Measurements from ENCODE around the gene EID2. TPM values are rescaled to one million over a fixed set of nuclear protein-coding genes. Genes with fewer than 3 reads are reported as not detected.

Gene EID2
- polyA plus RNA-seq, 1 of the 3 experiments (the other 2 are of a cell fraction) = 14.1 TPM

DNA sequence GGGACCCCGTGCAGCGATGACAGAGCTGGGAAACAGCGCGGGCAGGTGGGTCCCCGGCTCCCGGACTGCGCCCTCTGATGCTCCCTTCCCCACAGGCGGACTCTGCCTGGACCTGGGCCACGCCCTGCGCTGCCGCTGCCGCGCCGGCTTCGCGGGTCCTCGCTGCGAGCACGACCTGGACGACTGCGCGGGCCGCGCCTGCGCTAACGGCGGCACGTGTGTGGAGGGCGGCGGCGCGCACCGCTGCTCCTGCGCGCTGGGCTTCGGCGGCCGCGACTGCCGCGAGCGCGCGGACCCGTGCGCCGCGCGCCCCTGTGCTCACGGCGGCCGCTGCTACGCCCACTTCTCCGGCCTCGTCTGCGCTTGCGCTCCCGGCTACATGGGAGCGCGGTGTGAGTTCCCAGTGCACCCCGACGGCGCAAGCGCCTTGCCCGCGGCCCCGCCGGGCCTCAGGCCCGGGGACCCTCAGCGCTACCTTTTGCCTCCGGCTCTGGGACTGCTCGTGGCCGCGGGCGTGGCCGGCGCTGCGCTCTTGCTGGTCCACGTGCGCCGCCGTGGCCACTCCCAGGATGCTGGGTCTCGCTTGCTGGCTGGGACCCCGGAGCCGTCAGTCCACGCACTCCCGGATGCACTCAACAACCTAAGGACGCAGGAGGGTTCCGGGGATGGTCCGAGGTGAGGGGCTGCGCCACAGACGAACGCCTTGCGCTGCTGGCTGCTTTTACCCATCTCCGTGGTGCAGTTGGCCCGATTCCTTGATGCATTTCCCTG is 32.8 kb downstream of the EID2 start (continued):
- TF ChIP-seq, protein P1, sequence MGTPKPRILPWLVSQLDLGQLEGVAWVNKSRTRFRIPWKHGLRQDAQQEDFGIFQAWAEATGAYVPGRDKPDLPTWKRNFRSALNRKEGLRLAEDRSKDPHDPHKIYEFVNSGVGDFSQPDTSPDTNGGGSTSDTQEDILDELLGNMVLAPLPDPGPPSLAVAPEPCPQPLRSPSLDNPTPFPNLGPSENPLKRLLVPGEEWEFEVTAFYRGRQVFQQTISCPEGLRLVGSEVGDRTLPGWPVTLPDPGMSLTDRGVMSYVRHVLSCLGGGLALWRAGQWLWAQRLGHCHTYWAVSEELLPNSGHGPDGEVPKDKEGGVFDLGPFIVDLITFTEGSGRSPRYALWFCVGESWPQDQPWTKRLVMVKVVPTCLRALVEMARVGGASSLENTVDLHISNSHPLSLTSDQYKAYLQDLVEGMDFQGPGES (IDR thresholded peaks at IDR 0.05; ENCODE audit: low read depth, low read length) = no peak
- no peak for TF ChIP-seq NFIC (IDR thresholded peaks at IDR 0.05; ENCODE audit: borderline replicate concordance)
- no peak for TF ChIP-seq RAD21 (IDR thresholded peaks at IDR 0.05; ENCODE audit: low read length)
- no peak for TF ChIP-seq GATA2 (CRISPR knock-in tag; IDR thresholded peaks at IDR 0.05)
- TF ChIP-seq EZH2phosphoT487 (IDR thresholded peaks at IDR 0.05; ENCODE audit: borderline replicate concordance, low read depth) = no peak
- TF ChIP-seq, protein P2, sequence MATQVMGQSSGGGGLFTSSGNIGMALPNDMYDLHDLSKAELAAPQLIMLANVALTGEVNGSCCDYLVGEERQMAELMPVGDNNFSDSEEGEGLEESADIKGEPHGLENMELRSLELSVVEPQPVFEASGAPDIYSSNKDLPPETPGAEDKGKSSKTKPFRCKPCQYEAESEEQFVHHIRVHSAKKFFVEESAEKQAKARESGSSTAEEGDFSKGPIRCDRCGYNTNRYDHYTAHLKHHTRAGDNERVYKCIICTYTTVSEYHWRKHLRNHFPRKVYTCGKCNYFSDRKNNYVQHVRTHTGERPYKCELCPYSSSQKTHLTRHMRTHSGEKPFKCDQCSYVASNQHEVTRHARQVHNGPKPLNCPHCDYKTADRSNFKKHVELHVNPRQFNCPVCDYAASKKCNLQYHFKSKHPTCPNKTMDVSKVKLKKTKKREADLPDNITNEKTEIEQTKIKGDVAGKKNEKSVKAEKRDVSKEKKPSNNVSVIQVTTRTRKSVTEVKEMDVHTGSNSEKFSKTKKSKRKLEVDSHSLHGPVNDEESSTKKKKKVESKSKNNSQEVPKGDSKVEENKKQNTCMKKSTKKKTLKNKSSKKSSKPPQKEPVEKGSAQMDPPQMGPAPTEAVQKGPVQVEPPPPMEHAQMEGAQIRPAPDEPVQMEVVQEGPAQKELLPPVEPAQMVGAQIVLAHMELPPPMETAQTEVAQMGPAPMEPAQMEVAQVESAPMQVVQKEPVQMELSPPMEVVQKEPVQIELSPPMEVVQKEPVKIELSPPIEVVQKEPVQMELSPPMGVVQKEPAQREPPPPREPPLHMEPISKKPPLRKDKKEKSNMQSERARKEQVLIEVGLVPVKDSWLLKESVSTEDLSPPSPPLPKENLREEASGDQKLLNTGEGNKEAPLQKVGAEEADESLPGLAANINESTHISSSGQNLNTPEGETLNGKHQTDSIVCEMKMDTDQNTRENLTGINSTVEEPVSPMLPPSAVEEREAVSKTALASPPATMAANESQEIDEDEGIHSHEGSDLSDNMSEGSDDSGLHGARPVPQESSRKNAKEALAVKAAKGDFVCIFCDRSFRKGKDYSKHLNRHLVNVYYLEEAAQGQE (IDR thresholded peaks at IDR 0.05; ENCODE audit: low read depth, low read length) = no peak
- no peak for TF ChIP-seq RXRA (IDR thresholded peaks at IDR 0.05; ENCODE audit: borderline replicate concordance, low read depth)
- TF ChIP-seq ELF1 (IDR thresholded peaks at IDR 0.05) = no peak

DNA sequence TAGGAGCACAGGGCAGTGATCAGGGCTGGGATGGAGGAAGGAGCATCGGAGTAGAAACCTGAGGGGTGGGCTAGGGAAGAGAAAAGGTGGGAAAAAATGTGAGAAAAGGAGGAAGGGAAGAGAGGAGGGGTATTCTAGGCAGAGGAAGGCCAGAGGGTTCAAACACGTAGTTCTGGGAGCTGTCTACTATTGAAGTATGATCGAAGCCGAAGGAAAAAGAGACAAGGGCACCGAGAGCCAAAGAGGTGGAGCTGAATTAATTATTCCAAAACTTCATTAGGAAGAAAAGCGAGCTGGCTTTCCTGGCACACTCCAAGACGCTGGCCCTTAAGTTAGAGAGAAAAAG is 33.4 kb downstream of the EID2 start:
- Histone ChIP-seq H3K4me2 (peak overlapping the region; percentile 83), H3K9me3 (no peaks in the 10 kb centered on the region), H3K27me3 (ENCODE audit: insufficient read depth) (no peaks in the 10 kb centered on the region), H3K9ac (no peak overlapping the region), H3K4me1 (ENCODE audit: control insufficient read depth in 1 of 2, insufficient read depth in 2 of 2, low read depth in 1 of 2, low read length in 1 of 2) (peaks cover 0 to 5% of the 10 kb centered on the region in 2 experiments; a peak in 1 of 4 replicates), H3K4me3 (ENCODE audit: low read depth in 2 of 2, low read length in 1 of 2) (peak overlapping the region; percentile 64 to 76; a peak in 2 of 4 replicates), H2AFZ (ENCODE audit: low read depth) (peak overlapping the region; percentile 56; the same call in 1 of the 2 replicates), H3K79me2 (ENCODE audit: insufficient read depth) (no peaks in the 10 kb centered on the region), H3F3A (replicated peaks; ENCODE audit: insufficient read depth) (no peaks in the 10 kb centered on the region), H4K20me1 (ENCODE audit: insufficient read depth) (no peaks in the 10 kb centered on the region), H3K36me3 (replicated peaks in 1 of 2; ENCODE audit: control insufficient read depth in 1 of 2, insufficient read depth in 2 of 2, low read length in 1 of 2) (no peaks in the 10 kb centered on the region), H3K27ac (ENCODE audit: low read depth in 2 of 2, low read length in 1 of 2) (no peak overlapping the region), H3K9me2 (no peaks in the 10 kb centered on the region)
- TF ChIP-seq SMC3 (IDR thresholded peaks at IDR 0.05; ENCODE audit: low read depth, low read length) = no peak
- TF ChIP-seq RFX5 (IDR thresholded peaks at IDR 0.05; ENCODE audit: low read length) = no peak
- TF ChIP-seq, protein P3, sequence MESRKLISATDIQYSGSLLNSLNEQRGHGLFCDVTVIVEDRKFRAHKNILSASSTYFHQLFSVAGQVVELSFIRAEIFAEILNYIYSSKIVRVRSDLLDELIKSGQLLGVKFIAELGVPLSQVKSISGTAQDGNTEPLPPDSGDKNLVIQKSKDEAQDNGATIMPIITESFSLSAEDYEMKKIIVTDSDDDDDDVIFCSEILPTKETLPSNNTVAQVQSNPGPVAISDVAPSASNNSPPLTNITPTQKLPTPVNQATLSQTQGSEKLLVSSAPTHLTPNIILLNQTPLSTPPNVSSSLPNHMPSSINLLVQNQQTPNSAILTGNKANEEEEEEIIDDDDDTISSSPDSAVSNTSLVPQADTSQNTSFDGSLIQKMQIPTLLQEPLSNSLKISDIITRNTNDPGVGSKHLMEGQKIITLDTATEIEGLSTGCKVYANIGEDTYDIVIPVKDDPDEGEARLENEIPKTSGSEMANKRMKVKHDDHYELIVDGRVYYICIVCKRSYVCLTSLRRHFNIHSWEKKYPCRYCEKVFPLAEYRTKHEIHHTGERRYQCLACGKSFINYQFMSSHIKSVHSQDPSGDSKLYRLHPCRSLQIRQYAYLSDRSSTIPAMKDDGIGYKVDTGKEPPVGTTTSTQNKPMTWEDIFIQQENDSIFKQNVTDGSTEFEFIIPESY (IDR thresholded peaks at IDR 0.05; ENCODE audit: borderline replicate concordance, low read depth) = no peak
- no peak for TF ChIP-seq NRF1 (IDR thresholded peaks at IDR 0.05; ENCODE audit: low read depth, low read length)
- TF ChIP-seq RXRA (IDR thresholded peaks at IDR 0.05; ENCODE audit: borderline replicate concordance, low read depth) = no peak
- TF ChIP-seq POLR2AphosphoS5 (IDR thresholded peaks at IDR 0.05; ENCODE audit: low read depth, low read length) = no peak
- no peak for TF ChIP-seq EP300 (IDR thresholded peaks at IDR 0.05; ENCODE audit: borderline replicate concordance in 1 of 2, low read depth in 1 of 2, low read length in 1 of 2)
- TF ChIP-seq, protein P1 (IDR thresholded peaks at IDR 0.05; ENCODE audit: low read depth, low read length) = no peak
- TF ChIP-seq MXI1 (IDR thresholded peaks at IDR 0.05; ENCODE audit: low read depth, low read length) = no peak
- TF ChIP-seq, protein P4, sequence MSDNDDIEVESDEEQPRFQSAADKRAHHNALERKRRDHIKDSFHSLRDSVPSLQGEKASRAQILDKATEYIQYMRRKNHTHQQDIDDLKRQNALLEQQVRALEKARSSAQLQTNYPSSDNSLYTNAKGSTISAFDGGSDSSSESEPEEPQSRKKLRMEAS (IDR thresholded peaks at IDR 0.05; ENCODE audit: low read depth) = no peak
- TF ChIP-seq JUND (IDR thresholded peaks at IDR 0.05) = no peak
- TF ChIP-seq, protein P5, sequence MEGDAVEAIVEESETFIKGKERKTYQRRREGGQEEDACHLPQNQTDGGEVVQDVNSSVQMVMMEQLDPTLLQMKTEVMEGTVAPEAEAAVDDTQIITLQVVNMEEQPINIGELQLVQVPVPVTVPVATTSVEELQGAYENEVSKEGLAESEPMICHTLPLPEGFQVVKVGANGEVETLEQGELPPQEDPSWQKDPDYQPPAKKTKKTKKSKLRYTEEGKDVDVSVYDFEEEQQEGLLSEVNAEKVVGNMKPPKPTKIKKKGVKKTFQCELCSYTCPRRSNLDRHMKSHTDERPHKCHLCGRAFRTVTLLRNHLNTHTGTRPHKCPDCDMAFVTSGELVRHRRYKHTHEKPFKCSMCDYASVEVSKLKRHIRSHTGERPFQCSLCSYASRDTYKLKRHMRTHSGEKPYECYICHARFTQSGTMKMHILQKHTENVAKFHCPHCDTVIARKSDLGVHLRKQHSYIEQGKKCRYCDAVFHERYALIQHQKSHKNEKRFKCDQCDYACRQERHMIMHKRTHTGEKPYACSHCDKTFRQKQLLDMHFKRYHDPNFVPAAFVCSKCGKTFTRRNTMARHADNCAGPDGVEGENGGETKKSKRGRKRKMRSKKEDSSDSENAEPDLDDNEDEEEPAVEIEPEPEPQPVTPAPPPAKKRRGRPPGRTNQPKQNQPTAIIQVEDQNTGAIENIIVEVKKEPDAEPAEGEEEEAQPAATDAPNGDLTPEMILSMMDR (IDR thresholded peaks at IDR 0.05) = no peak
- 77% methylated on average over 7 of the region's 7 CpGs for WGBS (ENCODE audit: low lambda C conversion rate)
- DNase-seq = no peak
- ChIA-PET POLR2A (interaction anchor here (1.3 kb wide), 1 partner anchor 71 kb away, joined by 6 read pairs; the partner anchor contains the start of gene RPS16), CTCF (interaction anchor here (1.1 to 3.0 kb wide), 3 partner anchors 8 to 26 kb away, joined by 3 to 19 read pairs (median 4); partner anchors contain the start of genes DLL3, EID2B and SELENOV)
